ENCODE measurements around the gene EDEM2.

The EDEM2 gene

DNA sequence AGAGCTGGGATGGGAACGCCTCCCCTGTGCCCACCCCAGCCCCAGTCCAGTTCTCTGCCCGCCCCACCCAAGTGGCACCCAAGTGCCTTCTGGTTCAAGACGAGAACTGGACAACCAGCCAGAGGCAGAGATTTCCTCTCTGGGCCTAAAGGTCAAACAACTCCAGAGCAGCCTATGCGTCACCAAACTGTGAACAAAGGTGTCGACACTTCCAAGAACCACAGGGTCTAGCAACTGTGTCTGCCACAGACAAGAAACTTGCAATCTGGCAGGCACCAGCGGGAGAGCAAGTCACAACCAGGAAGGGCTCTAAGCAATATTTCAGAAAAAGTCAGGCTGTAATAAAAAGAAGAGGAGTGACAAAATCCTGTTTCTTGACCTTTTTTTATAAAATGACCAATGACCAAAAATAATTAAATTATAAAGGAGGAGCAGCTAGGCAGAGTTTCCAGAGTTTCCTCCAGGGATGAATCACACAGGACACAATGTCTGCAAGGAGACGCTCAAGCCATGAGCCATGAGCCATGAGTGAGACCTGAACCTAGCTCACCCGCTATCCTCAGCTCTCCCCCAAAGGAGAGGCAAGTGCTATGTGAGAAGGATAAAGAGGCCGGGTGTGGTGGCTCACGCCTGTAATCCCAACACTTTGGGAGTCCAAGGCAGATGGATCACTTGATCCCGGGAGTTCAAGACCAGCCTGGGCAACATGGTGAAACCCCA is 11.1 kb downstream of the EDEM2 start:
- POLR2A ChIA-PET: no interaction called here
- CTCF ChIA-PET: interaction anchor here (2.0 kb wide), 1 partner anchor 8 kb away, joined by 7 read pairs; no protein-coding TSS in a partner anchor
- no peak for TF ChIP-seq NFRKB (IDR thresholded peaks at IDR 0.05)
- TF ChIP-seq L3MBTL2 (conservative IDR thresholded peaks at IDR 0.05): no peak
- no peak for TF ChIP-seq LEF1 (IDR thresholded peaks at IDR 0.05; ENCODE audit: borderline replicate concordance)
- no peak for TF ChIP-seq SUZ12 (IDR thresholded peaks at IDR 0.05)
- no peak for TF ChIP-seq ZNF384 (IDR thresholded peaks at IDR 0.05)
- no peak for TF ChIP-seq HDGF (IDR thresholded peaks at IDR 0.05; ENCODE audit: borderline replicate concordance)
- no peak for DNase-seq (ENCODE audit: extremely low spot score)

DNA sequence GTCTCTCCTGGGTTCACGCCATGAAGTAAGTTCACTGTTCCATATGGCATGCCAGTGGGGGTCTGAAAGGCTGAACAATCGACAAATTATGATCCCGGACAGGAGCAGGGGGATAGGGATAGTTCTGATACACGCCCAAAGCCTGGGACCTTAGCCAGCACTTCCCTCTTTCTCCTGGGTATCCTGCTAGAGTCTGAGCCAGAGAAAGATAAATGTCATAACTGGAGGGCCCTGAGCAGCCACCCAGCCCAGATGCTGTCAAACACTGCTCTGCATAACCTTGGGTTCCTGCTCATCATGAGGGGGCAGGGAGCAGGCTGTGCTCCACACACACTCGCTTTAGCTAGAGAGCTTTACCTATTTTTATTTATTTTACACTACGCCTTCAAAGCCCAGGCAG is 12.3 kb downstream of the EDEM2 start:
- no peak for DNase-seq (ENCODE audit: extremely low spot score)
- TF ChIP-seq FOXA1 (IDR thresholded peaks at IDR 0.05): no peak
- TF ChIP-seq BHLHE40 (IDR thresholded peaks at IDR 0.05; ENCODE audit: borderline replicate concordance): no peak
- TF ChIP-seq LEF1 (IDR thresholded peaks at IDR 0.05; ENCODE audit: borderline replicate concordance): no peak
- TF ChIP-seq CTBP1 (IDR thresholded peaks at IDR 0.05; ENCODE audit: borderline replicate concordance): no peak
- no peak for TF ChIP-seq ZNF384 (IDR thresholded peaks at IDR 0.05)
- no peak for TF ChIP-seq SP1 (IDR thresholded peaks at IDR 0.05)
- TF ChIP-seq ARNT (IDR thresholded peaks at IDR 0.05): no peak
- no peak for TF ChIP-seq FOXM1 (IDR thresholded peaks at IDR 0.05; ENCODE audit: borderline replicate concordance)
- TF ChIP-seq ELF4 (IDR thresholded peaks at IDR 0.05): no peak
- no peak for TF ChIP-seq FOXK2 (IDR thresholded peaks at IDR 0.05)
- no peak for TF ChIP-seq NFRKB (IDR thresholded peaks at IDR 0.05)
- TF ChIP-seq SUZ12 (IDR thresholded peaks at IDR 0.05): no peak
- no peak for TF ChIP-seq TARDBP (IDR thresholded peaks at IDR 0.05)
- no peak for TF ChIP-seq HDGF (IDR thresholded peaks at IDR 0.05; ENCODE audit: borderline replicate concordance)
- TF ChIP-seq, protein P1, sequence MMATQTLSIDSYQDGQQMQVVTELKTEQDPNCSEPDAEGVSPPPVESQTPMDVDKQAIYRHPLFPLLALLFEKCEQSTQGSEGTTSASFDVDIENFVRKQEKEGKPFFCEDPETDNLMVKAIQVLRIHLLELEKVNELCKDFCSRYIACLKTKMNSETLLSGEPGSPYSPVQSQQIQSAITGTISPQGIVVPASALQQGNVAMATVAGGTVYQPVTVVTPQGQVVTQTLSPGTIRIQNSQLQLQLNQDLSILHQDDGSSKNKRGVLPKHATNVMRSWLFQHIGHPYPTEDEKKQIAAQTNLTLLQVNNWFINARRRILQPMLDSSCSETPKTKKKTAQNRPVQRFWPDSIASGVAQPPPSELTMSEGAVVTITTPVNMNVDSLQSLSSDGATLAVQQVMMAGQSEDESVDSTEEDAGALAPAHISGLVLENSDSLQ (IDR thresholded peaks at IDR 0.05): no peak
- TF ChIP-seq L3MBTL2 (conservative IDR thresholded peaks at IDR 0.05): no peak
- ChIA-PET POLR2A (no interaction called here), CTCF (interaction anchor here (0.6 to 2.0 kb wide), 2 partner anchors 10 to 18 kb away, joined by 3 to 7 read pairs; no protein-coding TSS in a partner anchor)

DNA sequence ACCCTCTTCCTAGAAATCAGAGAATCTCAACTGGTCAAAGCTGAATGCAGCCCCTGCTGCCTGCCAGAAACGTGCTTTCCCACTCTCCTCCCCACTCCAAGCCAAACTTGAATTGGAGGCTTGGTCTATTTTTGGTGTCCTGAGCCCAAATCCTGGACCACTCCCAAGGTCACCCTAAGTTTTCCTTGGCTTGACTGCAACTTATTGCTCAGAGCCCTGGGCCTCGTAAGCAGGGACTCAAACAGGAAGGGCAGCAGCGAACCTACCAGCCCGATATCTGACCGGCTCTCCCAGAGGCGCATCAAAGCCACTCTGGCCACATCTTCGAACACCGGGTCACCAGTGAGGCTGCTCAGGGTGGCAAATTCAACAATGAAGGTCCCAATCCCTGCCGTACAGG is 12.7 kb downstream of the EDEM2 start:
- CTCF ChIA-PET: interaction anchor here (0.6 to 2.0 kb wide), 2 partner anchors 10 to 18 kb away, joined by 3 to 7 read pairs; no protein-coding TSS in a partner anchor
- no peak for TF ChIP-seq SP1 (IDR thresholded peaks at IDR 0.05)
- TF ChIP-seq FOXA1 (IDR thresholded peaks at IDR 0.05): no peak
- no peak for TF ChIP-seq LEF1 (IDR thresholded peaks at IDR 0.05; ENCODE audit: borderline replicate concordance)
- no peak for TF ChIP-seq FOXK2 (IDR thresholded peaks at IDR 0.05)
- no peak for TF ChIP-seq SUZ12 (IDR thresholded peaks at IDR 0.05)
- no peak for TF ChIP-seq FOXM1 (IDR thresholded peaks at IDR 0.05; ENCODE audit: borderline replicate concordance)
- TF ChIP-seq CTBP1 (IDR thresholded peaks at IDR 0.05; ENCODE audit: borderline replicate concordance): no peak
- no peak for TF ChIP-seq NFRKB (IDR thresholded peaks at IDR 0.05)
- no peak for TF ChIP-seq BHLHE40 (IDR thresholded peaks at IDR 0.05; ENCODE audit: borderline replicate concordance)
- no peak for TF ChIP-seq L3MBTL2 (conservative IDR thresholded peaks at IDR 0.05)
- no peak for DNase-seq (ENCODE audit: extremely low spot score)
- POLR2A ChIA-PET: no interaction called here

DNA sequence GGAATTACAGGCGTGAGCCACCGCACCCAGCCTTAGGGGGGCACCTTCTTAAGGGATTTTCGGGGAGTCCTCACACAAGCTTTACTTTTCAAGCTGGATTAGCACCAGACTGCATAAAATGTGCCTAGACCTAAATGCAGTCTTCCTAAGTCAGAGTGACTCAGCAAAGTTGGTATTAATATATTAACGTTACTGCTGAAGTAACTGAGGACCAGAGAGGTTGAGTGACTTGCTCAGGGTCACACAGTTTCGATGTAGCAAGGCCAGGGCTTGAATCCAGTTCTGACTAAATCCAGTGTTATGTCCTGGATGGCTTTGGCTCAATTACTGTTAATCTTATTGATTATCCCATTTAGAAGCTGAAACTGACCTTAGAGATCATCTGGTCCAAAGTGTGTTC is 13.4 kb downstream of the EDEM2 start:
- TF ChIP-seq FOXK2 (IDR thresholded peaks at IDR 0.05) (no peak), SP1 (IDR thresholded peaks at IDR 0.05) (no peak), ZNF384 (IDR thresholded peaks at IDR 0.05) (no peak), FOXM1 (IDR thresholded peaks at IDR 0.05; ENCODE audit: borderline replicate concordance) (no peak), L3MBTL2 (conservative IDR thresholded peaks at IDR 0.05) (no peak), TARDBP (IDR thresholded peaks at IDR 0.05) (no peak), BHLHE40 (IDR thresholded peaks at IDR 0.05; ENCODE audit: borderline replicate concordance) (no peak), ELF4 (IDR thresholded peaks at IDR 0.05) (no peak)
- ChIA-PET POLR2A (no interaction called here), CTCF (no interaction called here)
- DNase-seq (ENCODE audit: extremely low spot score): no peak

DNA sequence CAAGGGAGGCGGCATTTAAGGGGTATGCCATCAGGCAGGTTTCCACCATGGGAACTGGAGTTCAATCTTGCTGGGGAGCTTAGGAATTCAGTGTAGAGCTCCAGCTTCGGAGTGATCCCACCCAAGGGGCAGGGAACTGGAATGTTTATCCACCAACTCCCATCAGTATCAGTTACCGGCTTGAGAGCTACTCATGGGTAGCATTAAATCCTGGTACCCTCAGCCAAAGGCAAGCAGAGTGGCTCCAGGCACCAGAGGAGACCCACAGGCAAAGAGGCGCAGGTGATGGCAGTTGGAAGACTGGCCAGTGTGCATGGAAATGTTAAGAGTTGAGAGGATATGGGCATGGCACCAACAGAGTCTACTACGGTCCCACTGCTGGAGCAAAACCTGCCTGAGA is 14.1 kb downstream of the EDEM2 start:
- TF ChIP-seq, protein P1 (IDR thresholded peaks at IDR 0.05): no peak
- no peak for TF ChIP-seq ARNT (IDR thresholded peaks at IDR 0.05)
- TF ChIP-seq HDGF (IDR thresholded peaks at IDR 0.05; ENCODE audit: borderline replicate concordance): no peak
- no peak for TF ChIP-seq NFRKB (IDR thresholded peaks at IDR 0.05)
- POLR2A ChIA-PET: no interaction called here
- CTCF ChIA-PET: no interaction called here
- no peak for DNase-seq (ENCODE audit: extremely low spot score)

DNA sequence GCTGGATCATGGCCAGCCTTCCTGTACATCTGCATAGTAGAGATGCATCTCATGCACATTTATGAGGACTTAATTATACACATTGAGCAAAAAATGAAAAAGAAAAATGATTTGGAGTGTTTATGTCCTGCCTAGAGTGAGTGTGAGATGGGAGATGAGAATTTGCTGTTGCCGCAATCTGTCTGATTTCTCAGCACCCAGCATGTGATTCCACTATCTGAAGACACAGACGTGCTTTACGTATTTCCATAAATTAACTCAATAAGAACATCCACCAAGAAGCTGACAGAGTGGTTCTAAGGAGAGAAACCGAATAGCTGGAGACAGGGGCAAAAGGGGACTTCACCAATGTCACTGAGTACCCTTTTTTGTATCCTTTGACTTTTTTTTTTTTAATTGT is 15.2 kb downstream of the EDEM2 start:
- TF ChIP-seq ZNF384 (IDR thresholded peaks at IDR 0.05): no peak
- no peak for TF ChIP-seq HDGF (IDR thresholded peaks at IDR 0.05; ENCODE audit: borderline replicate concordance)
- no peak for TF ChIP-seq L3MBTL2 (conservative IDR thresholded peaks at IDR 0.05)
- no peak for TF ChIP-seq CTBP1 (IDR thresholded peaks at IDR 0.05; ENCODE audit: borderline replicate concordance)
- no peak for TF ChIP-seq ARNT (IDR thresholded peaks at IDR 0.05)
- no peak for TF ChIP-seq FOXA1 (IDR thresholded peaks at IDR 0.05)
- TF ChIP-seq, protein P1 (IDR thresholded peaks at IDR 0.05): no peak
- no peak for TF ChIP-seq FOXM1 (IDR thresholded peaks at IDR 0.05; ENCODE audit: borderline replicate concordance)
- no peak for TF ChIP-seq ELF4 (IDR thresholded peaks at IDR 0.05)
- TF ChIP-seq FOXK2 (IDR thresholded peaks at IDR 0.05): no peak
- POLR2A ChIA-PET: no interaction called here
- DNase-seq (ENCODE audit: extremely low spot score): no peak
- CTCF ChIA-PET: interaction anchor here (0.7 kb wide), 1 partner anchor 12 kb away, joined by 4 read pairs; no protein-coding TSS in a partner anchor

All from HEK293T (cell line).